ENCODE data around the gene OLFM4.

DNA sequence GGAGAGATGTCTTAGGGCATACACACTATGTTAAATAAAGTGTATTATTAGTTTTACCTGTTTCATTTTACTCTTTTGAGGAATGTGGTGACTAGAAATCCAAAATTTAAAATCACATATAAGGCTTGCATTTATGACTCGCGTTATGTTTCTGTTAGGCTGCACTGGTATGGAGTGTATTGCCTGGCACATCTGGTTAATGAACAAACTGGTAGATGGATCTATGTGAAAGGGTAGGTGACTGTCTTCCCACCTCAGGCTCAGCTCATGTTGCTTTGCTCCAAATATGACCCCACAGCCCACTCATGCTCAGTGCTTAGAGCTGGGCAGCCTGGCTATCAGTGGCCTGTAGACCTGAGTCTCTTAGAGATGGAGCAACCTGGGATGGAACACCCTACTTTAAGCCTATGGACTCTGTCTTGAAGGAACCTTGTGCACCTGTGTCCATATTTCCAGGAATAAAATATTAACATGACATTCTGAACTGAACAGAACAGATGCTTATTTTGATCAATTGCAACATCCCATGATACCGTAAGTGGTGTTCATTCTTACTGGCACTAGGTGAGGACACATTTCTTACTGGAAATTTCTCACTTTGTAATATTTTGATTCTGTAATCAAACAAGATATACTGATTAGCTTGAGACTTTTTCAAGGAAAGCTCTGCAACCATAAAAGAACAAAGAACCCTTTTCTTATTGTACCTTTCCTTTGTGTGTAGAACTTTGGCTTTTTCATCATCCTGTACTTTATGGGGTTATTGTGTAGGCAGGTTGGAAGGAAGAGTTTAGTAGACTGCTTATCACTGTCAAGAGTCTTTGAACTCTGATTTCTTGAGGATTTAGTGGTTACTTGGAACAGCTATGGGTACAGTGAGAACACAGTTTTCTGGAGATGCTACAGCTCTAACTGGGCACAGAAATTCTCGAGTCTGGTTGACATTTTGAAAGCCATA, 9.6 kb upstream of the OLFM4 start:
- TF ChIP-seq REST (IDR thresholded peaks at IDR 0.05; ENCODE audit: insufficient read depth in 1 of 2, low read depth in 2 of 2, low read length in 1 of 2) (no peak), POLR2AphosphoS5 (IDR thresholded peaks at IDR 0.05; ENCODE audit: low read depth, low read length) (no peak), CTCF (IDR thresholded peaks at IDR 0.05) (no peak), SIN3A (IDR thresholded peaks at IDR 0.05; ENCODE audit: borderline replicate concordance, insufficient read depth, low read depth, low read length) (no peak)
